GM21447 (cell line): ENCODE data around the gene TGFBR1.
"Not testable (repeated sequence)": the region's sequence is repeated elsewhere in the genome, so short reads cannot be mapped to it uniquely, and the experiment has no call there.

ENCODE experiments used
- ATAC-seq: cut with Tn5 transposase; IDR thresholded peaks from one replicate; pipeline ENCODE4 v1.9.1; 2021; ENCODE audit not compliant: unreplicated experiment

TGFBR1 gene

DNA sequence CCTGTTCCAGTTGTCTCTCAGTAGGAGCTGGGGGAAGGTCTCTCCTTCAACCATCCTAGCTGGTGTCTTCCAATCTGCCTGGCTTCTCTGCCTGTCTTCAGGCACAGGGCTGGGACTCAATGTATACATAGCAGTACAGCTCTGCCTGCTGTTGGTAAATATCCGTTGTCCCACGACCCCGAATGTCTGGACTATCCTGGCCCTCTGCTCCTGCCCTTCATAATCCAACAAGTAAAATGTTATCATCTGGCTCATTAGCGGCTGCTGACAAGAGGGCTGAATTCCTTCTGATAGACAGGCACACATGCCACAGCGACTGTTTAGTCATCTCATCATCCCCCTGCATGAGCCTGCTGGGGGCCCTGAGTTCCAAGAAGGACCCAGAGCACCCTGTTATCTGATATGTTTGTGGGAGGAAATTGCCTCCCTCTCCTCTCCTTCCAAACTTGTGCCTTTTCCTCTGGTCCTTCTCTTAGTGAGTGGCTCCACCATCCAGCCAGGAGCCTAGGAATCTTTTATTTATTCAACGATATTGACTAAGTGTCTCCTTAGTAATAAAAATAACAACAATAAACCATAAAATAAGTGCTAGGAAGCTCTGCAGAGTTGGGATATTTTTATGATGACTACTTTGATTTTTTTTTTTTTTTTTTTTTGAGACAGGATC, 29.5 kb upstream of the TGFBR1 start:
- ATAC-seq, result no peak

- no peak for ATAC-seq
Observed at GRCh38 chr9:99076030-99076429, 28.9 kb upstream of the TGFBR1 start.

DNA sequence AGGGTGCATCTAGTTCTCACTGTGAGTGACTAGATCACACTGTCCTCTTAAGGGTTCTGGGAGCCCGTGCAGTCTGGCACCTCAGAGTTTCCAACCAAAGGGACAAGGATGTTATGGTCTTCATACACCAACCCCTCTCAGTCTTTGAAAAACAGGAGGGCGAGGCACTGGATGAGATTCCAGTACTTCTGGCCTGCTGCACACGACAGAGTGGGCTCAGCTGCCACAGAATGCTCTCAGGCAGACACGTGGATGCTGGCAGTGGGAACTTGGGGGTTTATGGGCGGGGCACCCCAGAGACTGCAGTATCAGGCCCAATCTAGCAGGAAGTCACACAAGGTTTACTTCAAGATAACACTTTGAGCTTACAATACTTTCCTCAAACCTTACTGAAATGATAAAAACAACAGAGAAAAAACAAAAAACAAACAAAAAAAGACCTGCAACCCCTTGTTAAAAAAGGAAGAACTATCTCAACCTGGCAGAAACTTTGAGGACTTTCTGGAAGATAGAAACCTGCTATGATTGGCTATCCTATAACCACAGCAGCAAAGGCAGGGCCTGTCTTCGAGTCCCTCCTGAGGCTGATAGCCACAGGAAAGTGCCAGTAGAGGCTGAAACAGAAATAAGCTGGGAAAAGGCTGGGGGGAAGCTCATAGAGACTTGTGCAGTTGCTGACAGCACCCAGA, 28.3 kb upstream of the TGFBR1 start:
- ATAC-seq, result no peak

- no peak for ATAC-seq
Observed at GRCh38 chr9:99078717-99079116, 26.2 kb upstream of the TGFBR1 start.

GRCh38 chr9:99079542-99079941, 25.4 kb upstream of the TGFBR1 start:
- ATAC-seq, result no peak

GRCh38 chr9:99083051-99083450, 21.9 kb upstream of the TGFBR1 start:
- no peak for ATAC-seq

GRCh38 chr9:99085949-99086948, 18.7 kb upstream of the TGFBR1 start:
- ATAC-seq, result no peak

DNA sequence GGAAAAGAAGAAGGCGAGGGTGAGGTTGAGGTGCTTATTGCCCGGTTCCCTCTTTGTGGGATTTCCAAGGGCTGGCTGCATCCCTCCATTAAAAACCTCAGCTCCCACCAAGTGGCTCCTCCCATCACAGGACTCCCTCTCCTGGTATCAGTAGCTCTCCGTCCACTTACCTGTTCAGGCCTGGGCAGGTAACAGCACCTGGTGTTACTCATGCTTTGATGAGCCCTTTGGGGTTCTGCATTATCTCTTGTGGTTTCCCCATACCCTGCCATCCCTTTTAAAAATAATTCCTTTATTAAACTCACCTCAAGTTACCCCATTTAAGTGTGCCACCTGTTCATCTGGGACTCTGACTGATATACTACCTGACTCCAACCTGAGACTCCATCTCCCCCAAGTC, 17.5 kb upstream of the TGFBR1 start:
- ATAC-seq, result no peak

- ATAC-seq, result no peak
Observed at GRCh38 chr9:99090336-99091130, 14.4 kb upstream of the TGFBR1 start.

DNA sequence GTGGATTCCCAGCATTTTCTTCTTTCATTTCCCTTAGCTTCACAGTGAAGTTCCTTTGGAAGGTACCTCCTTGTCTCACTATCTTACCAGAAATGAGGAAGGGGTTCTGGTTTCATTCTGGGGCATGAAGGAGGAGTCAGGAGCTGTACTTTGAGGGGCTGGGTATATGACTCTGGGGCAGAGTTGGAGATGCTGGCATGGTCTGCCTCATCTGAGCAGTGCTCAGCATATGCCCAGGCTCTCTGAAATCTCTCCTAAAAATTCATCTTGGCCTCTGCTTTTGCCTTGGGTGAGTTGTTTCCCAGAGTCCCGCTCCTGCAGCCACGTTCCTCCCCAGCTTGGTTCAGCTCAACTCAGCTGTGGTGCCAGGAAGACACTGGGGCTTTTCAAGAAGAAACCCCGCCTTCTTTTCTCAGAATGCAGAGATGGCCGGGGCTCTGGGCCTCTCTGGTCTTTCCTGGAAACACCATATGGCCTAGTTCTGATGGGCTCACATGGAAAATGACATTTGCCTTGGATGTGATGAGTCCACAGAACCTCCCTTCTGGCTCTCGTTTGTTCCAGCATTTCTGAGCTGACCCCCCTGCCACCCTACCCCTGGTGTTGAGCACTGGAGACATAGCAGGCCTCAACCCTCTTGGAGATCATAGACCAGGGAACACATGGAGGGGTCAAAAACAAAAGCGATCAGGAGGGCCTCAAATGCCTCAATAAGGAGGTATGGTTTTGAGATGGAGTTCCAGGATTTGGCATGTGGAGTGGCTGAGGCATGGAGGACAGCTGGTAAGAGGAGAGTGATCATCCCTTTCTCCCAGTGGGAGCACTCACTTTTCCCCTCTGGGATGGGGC, 12.0 kb upstream of the TGFBR1 start:
- no peak for ATAC-seq

- ATAC-seq, result no peak
Observed at GRCh38 chr9:99093492-99093791, 11.5 kb upstream of the TGFBR1 start.

- ATAC-seq, result no peak
Observed at GRCh38 chr9:99095565-99095964, 9.3 kb upstream of the TGFBR1 start.

DNA sequence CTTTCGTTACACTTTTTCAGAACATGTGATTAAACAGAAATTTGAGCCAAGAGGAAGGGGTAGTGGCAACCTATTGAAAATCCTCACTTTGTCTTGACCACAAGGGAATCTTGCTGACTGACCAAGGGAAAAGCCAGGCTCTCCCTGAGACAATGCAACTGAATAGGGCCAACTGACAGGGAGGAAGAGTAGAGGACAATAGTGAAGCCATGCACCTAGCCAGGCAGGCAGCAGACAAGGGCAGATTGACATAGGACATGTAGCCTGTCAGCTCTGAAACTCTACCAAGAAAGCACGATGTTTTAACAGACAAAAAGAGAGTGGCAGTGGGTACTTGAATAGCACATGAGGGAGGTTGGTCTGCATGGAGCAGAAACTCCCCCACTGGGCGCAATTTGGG, 8.5 kb upstream of the TGFBR1 start:
- ATAC-seq, result no peak

- ATAC-seq, result not testable (repeated sequence)
Observed at GRCh38 chr9:99099806-99100585, 4.9 kb upstream of the TGFBR1 start.

- ATAC-seq, result no peak
Observed at GRCh38 chr9:99101271-99101670, 3.6 kb upstream of the TGFBR1 start.

- no peak for ATAC-seq
Observed at GRCh38 chr9:99101812-99102211, 3.1 kb upstream of the TGFBR1 start.

- ATAC-seq, result no peak
Observed at GRCh38 chr9:99103054-99103895, 1.6 kb upstream of the TGFBR1 start.

- no peak for ATAC-seq
Observed at GRCh38 chr9:99103901-99104458, 933 bp upstream of the TGFBR1 start.
